Measurements from ENCODE around the gene MAST2.
"Not testable (repeated sequence)": the region's sequence is repeated elsewhere in the genome, so short reads cannot be mapped to it uniquely, and the experiment has no call there.

MAST2 gene

GRCh38 chr1:45828841-45829240 is 25.4 kb downstream of the MAST2 start:
- no peak overlapping the region for H3K4me3 ChIP-seq (ENCODE audit: low read depth, low read length)
- TF ChIP-seq, protein P1, sequence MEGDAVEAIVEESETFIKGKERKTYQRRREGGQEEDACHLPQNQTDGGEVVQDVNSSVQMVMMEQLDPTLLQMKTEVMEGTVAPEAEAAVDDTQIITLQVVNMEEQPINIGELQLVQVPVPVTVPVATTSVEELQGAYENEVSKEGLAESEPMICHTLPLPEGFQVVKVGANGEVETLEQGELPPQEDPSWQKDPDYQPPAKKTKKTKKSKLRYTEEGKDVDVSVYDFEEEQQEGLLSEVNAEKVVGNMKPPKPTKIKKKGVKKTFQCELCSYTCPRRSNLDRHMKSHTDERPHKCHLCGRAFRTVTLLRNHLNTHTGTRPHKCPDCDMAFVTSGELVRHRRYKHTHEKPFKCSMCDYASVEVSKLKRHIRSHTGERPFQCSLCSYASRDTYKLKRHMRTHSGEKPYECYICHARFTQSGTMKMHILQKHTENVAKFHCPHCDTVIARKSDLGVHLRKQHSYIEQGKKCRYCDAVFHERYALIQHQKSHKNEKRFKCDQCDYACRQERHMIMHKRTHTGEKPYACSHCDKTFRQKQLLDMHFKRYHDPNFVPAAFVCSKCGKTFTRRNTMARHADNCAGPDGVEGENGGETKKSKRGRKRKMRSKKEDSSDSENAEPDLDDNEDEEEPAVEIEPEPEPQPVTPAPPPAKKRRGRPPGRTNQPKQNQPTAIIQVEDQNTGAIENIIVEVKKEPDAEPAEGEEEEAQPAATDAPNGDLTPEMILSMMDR (IDR thresholded peaks at IDR 0.05; ENCODE audit: low read depth, low read length), result no peak

DNA sequence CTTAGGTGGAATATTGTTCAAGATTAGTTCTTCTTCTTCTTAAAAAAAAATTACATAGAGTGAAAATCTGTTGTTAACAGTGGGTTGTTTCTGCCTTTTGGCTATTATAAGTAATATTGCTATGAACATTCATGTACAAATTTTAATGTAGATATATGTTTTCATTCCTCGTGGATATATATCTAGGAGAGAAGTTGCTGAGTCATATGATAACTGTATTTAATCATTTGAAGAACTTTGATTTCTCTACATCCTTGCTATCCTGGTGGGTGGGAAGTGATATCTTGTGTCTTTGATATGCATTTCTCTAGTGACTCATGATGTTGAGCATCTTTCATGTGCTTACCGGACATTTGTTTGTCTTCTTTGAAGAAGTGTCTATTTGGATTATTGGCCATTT is 29.9 kb downstream of the MAST2 start:
- no peak overlapping the region for H3K4me3 ChIP-seq (ENCODE audit: low read depth, low read length)
- TF ChIP-seq, protein P1 (IDR thresholded peaks at IDR 0.05; ENCODE audit: low read depth, low read length), result no peak

DNA sequence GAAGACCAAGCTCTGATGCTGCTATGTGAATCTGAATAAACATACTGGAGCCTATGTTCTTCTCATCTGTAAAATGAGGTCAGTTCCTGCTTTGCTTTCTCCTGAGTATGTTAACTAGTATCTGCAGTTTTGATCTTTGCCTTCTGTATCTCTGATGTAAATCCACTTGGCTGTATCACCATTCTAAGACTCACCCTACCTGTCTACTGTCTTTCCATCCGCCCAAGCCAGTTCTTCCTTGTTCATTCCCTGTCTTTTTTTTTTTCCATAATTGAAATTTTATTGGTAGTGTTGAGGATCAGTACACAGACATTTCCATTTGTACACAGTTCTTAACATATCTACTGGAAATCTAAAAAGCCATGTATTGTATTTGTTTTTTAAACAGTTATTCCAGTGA is 31.3 kb downstream of the MAST2 start:
- H3K4me3 ChIP-seq (ENCODE audit: low read depth, low read length), result no peak overlapping the region

GRCh38 chr1:45836451-45836850 is 33.0 kb downstream of the MAST2 start:
- H3K4me3 ChIP-seq (ENCODE audit: low read depth, low read length), result no peak overlapping the region

More for the DNA sequence above, 31.3 kb downstream of the MAST2 start:
- TF ChIP-seq, protein P1 (IDR thresholded peaks at IDR 0.05; ENCODE audit: low read depth, low read length), result no peak

DNA sequence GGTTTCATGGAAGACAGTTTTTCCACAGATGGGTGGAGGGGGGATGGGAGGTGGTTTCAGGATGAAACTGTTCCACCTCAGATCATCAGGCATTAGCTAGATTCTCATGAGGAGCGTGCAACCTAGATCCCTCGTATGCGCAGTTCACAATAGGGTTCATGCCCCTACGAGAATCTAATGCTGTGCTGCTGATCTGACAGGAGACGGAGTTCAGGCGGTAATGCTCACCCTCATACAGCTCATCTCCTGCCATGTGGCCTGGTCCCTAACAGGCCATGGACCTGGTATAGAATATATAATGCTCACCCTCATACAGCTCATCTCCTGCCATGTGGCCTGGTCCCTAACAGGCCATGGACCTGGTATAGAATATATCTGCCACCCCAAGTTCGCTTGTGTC is 33.4 kb downstream of the MAST2 start:
- not testable (repeated sequence) for H3K4me3 ChIP-seq (ENCODE audit: low read depth, low read length)

More at GRCh38 chr1:45836451-45836850, 33.0 kb downstream of the MAST2 start:
- TF ChIP-seq, protein P1 (IDR thresholded peaks at IDR 0.05; ENCODE audit: low read depth, low read length), result no peak

GRCh38 chr1:45838322-45838721 is 34.9 kb downstream of the MAST2 start:
- H3K4me3 ChIP-seq (ENCODE audit: low read depth, low read length), result not testable (repeated sequence)

DNA sequence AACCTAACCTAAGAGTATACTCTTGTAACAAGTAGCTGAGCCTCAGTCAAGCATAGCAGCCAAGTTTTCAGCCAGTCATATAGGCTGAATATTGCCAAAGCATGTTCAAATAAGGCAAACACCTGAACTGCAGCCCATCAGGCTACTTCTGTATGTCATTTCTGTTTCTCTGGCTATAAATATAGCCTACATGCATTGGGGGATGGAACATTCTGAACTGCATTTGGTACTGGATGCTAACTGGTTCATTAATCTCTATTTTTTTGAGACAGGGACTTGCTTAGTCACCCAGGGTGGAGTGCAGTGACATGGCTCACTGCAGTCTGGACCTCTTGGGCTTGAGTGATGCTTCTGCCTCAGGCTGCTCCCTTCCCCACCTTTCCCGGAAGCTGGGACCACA is 37.3 kb downstream of the MAST2 start:
- TF ChIP-seq, protein P1 (IDR thresholded peaks at IDR 0.05; ENCODE audit: low read depth, low read length), result no peak
- H3K4me3 ChIP-seq (ENCODE audit: low read depth, low read length), result no peak overlapping the region

DNA sequence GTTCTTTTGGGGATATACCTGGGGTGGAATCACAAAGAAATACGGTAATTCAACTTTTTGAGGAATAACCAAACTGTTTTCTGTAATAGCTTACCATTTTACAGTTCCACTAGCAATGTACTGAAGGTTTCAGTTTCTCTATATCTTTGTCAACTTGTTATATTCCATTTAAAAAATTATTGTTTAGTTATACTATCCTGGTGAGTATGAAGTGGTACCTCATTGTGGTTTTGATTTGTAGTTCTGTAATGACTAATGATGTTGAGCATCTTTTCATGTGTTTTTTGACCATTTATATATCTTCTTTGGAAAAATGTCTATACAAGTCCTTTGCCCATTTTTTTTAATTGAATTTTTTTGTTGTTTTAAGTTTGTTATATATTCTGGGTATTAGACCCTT is 39.4 kb downstream of the MAST2 start:
- no peak overlapping the region for H3K4me3 ChIP-seq (ENCODE audit: low read depth, low read length)
- TF ChIP-seq, protein P1 (IDR thresholded peaks at IDR 0.05; ENCODE audit: low read depth, low read length), result no peak
